Endothelial cell (in vitro differentiated cells): ENCODE measurements around the gene TMEM179. TPM values are rescaled to one million over a fixed set of nuclear protein-coding genes. Genes with fewer than 3 reads are reported as not detected.
A peak's percentile ranks its signal among the peaks of the same experiment; 100 is the strongest.
"Not testable (repeated sequence)": the region's sequence is repeated elsewhere in the genome, so short reads cannot be mapped to it uniquely, and the experiment has no call there.

Source experiments
- DNase-seq: peaks from one replicate; pipeline ENCODE4 v3.0.0; 2021; ENCODE audit warnings: low spot score
- H3K27ac Mint-ChIP-seq: one replicate; pipeline ENCODE4 v1.8.0; 2021; ENCODE audit warnings: mixed read lengths, inconsistent platforms; ENCODE audit not compliant: unreplicated experiment
- H3K27me3 Mint-ChIP-seq: one replicate; pipeline ENCODE4 v1.8.0; 2021; ENCODE audit warnings: mild to moderate bottlenecking, moderate library complexity, mixed read lengths, inconsistent platforms; ENCODE audit not compliant: unreplicated experiment
- H3K36me3 Mint-ChIP-seq: one replicate; pipeline ENCODE4 v1.8.0; 2021; ENCODE audit warnings: mild to moderate bottlenecking, low read depth, mixed read lengths, inconsistent platforms; ENCODE audit not compliant: unreplicated experiment
- H3K4me1 Mint-ChIP-seq: one replicate; pipeline ENCODE4 v1.8.0; 2021; ENCODE audit warnings: mild to moderate bottlenecking, mixed read lengths, inconsistent platforms; ENCODE audit not compliant: unreplicated experiment
- H3K4me3 Mint-ChIP-seq: one replicate; pipeline ENCODE4 v1.8.0; 2021; ENCODE audit warnings: mild to moderate bottlenecking, mixed read lengths, inconsistent platforms; ENCODE audit not compliant: unreplicated experiment
- H3K9me3 Mint-ChIP-seq: one replicate; pipeline ENCODE4 v1.8.0; 2021; ENCODE audit warnings: mixed read lengths, inconsistent platforms; ENCODE audit not compliant: unreplicated experiment
- long read RNA-seq: library from polyadenylated mRNA; unstranded; transcript quantifications from one replicate; pipeline ENCODE4 v2.0.0, GENCODE V29; 2020; ENCODE audit not compliant: unreplicated experiment
- total RNA-seq: library from RNA; stranded (reverse); fragmentation: NEBNext Ultra II Directional; extraction: Animal tissue kit (Norgen Biotek cat#: 25700); gene quantifications from one replicate; pipeline ENCODE4 v1.2.1, GENCODE V29; 2021; ENCODE audit not compliant: unreplicated experiment
- TF ChIP-seq, protein P1 (sequence below): fragments of 200-600 bp; sonication (generic); IDR thresholded peaks from one replicate; pipeline ENCODE4 v1.5.0; 2021; ENCODE audit warnings: antibody characterized with exemption; ENCODE audit not compliant: unreplicated experiment

Gene TMEM179
- 0.54 TPM for total RNA-seq
- long read RNA-seq, result 0 reads

DNA sequence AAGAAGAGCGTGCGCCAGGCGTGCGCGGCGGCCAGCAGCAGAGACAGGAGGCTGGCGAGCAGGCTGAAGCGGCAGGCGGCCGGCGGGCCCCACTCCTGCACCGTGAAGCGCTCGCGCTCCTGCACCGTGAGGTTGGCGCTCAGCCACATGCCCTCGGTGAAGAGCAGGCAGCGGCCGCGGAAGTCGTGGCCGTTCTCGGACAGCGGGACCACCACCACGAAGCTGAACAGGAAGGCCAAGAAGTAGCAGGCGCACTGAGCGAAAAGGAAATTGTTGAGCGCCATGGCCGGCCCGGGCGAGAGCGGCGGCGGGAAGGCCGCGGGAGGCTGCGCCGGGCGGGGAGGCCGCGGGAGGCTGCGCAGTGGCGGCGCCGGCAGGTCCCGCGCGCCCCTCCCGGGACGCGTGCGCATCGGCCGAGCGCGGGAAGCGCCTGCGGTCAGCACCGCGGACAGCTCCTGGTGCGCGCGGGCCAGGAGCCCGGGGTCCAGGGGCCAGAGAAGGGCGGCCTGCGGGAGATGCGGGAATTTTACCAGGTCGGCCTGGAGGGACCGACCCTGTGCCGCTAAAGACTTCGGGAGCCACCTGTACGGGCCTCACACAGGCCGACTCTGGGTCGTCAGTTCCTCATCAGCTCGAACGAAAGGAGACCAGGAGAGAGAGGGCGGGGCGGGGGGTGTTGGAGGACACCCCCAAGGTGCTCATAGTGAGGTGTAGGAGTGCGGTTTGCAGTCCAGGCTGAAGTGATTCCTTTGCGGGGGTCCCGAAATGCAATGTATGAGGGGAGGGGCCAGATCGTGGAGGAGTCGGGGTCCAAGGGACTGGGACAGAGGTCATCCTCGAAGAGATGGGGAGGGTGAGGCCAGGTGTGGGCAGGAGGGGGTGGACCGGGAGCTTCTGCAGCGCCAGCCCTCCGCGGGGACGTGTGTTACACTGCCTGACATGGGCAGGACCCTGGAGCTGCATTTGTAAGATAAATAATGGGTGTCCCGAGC is at the start of gene TMEM179:
TMEM179 (minus strand) TSS at position 315 of the 992 bp plus-strand sequence; CDS start at position 284, 31 bp downstream.
- Mint-ChIP-seq H3K36me3 (no peaks in the 10 kb centered on the region), H3K27me3 (peaks cover 7% of the 10 kb centered on the region), H3K4me1 (peaks cover 4% of the 10 kb centered on the region), H3K9me3 (no peaks in the 10 kb centered on the region), H3K4me3 (peak within 1 kb of the TSS; percentile 51), H3K27ac (no peak within 1 kb of the TSS)
- TF ChIP-seq, protein P1, sequence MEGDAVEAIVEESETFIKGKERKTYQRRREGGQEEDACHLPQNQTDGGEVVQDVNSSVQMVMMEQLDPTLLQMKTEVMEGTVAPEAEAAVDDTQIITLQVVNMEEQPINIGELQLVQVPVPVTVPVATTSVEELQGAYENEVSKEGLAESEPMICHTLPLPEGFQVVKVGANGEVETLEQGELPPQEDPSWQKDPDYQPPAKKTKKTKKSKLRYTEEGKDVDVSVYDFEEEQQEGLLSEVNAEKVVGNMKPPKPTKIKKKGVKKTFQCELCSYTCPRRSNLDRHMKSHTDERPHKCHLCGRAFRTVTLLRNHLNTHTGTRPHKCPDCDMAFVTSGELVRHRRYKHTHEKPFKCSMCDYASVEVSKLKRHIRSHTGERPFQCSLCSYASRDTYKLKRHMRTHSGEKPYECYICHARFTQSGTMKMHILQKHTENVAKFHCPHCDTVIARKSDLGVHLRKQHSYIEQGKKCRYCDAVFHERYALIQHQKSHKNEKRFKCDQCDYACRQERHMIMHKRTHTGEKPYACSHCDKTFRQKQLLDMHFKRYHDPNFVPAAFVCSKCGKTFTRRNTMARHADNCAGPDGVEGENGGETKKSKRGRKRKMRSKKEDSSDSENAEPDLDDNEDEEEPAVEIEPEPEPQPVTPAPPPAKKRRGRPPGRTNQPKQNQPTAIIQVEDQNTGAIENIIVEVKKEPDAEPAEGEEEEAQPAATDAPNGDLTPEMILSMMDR, result no peak
- peak; percentile 75 for DNase-seq

DNA sequence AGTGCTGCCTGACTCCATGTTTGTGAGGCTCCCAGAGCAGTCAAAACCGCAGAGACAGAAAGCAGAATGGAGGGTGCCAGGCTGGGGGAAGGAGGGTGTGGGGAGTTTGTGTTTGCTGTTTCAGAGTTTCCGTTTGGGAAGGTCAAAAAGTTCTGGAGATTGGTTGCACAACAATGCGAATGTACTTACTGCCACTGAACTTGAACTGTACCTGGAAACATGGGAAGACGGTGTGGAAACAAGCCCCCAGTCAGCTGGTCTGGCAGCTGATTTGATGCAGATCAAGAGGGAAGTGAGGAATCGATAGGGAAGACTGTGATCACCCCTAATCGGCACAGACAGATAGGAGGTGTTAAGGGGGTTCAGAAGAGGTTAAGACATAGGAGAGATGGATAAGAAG is 49.5 kb upstream of the TMEM179 start:
- Mint-ChIP-seq H3K36me3 (peaks cover 26% of the 10 kb centered on the region), H3K4me3 (peak overlapping the region; percentile 15), H3K27me3 (peaks cover 23% of the 10 kb centered on the region), H3K4me1 (peaks cover 7% of the 10 kb centered on the region), H3K9me3 (peaks cover 16% of the 10 kb centered on the region), H3K27ac (no peak overlapping the region)
- no peak for DNase-seq
- TF ChIP-seq, protein P1, result no peak

DNA sequence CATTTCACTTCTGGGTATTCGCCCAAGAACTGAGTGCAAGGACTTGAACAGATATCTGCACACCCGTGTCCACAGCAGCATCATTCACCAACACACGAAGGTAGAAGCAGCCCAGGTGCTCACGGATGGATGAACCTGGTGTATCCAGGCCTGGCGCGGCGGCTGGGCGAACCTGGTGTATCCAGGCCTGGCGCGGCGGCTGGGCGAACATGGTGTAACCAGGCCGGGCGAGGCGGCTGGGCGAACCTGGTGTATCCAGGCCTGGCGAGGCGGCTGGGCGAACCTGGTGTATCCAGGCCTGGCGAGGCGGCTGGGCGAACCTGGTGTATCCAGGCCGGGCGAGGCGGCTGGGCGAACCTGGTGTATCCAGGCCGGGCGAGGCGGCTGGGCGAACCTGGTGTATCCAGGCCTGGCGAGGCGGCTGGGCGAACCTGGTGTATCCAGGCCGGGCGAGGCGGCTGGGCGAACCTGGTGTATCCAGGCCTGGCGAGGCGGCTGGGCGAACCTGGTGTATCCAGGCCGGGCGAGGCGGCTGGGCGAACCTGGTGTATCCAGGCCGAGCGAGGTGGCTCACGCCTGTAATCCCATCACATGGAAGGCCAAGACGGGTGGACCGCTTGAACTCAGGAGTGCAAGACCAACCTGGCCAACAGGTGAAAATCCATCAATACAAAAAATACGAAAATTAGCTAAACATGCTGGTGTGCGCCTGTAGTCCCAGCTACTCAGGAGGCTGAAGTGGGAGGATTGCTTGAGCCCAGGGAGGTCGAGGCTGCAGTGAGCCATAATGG is 48.8 kb upstream of the TMEM179 start:
- H3K36me3 Mint-ChIP-seq, result peaks cover 26% of the 10 kb centered on the region
- H3K4me1 Mint-ChIP-seq, H3K27ac Mint-ChIP-seq, DNase-seq: not testable (repeated sequence)
- peak overlapping the region; percentile 15 for H3K4me3 Mint-ChIP-seq
- H3K27me3 Mint-ChIP-seq, result peaks cover 21% of the 10 kb centered on the region
- peaks cover 16% of the 10 kb centered on the region for H3K9me3 Mint-ChIP-seq

DNA sequence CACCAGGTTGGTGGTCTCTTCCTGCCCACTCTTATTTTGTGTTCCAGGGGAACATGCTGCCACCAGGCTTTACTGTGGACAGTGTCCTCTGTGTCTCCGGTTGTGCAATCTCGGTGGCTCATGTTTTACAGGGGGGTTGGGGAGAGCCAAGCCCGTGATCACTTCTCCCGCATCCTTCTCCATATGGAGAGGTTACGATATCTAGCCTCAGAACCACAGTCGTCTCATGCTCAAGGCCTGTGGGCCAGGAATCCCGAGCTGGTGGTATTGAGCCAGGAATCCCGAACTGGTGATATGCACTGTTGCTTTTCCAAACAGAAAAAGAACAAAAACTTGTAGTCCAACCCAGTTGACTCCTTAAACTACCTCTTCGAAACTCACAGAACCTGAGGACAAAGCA is 47.8 kb upstream of the TMEM179 start:
- DNase-seq, result no peak
- Mint-ChIP-seq H3K27me3 (peaks cover 16% of the 10 kb centered on the region), H3K4me3 (peak overlapping the region; percentile 37), H3K9me3 (peaks cover 16% of the 10 kb centered on the region), H3K27ac (no peak overlapping the region), H3K4me1 (peaks cover 4% of the 10 kb centered on the region), H3K36me3 (peaks cover 26% of the 10 kb centered on the region)
- TF ChIP-seq, protein P1, result no peak

DNA sequence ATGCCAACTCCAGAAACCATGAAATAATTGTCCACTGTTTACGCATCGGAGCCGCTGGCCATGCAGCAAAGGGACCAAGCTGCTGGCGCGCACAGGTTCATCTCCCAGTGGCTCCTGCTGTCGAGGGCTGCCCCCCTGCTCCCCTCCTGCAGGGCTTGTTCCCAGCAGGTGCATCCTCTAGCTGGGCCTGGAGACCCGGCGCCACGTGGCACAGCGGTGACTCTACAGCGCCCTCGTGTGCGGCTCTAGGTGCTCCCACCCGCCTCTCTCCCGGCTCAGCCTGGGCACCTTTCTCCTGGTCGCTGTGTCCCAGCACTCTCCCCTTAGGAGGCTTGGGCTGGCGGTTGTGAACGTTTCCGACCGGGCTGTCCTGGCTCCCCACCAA is 47.3 kb upstream of the TMEM179 start:
- peaks cover 16% of the 10 kb centered on the region for H3K9me3 Mint-ChIP-seq
- H3K4me1 Mint-ChIP-seq, result peaks cover 4% of the 10 kb centered on the region
- no peak overlapping the region for H3K27ac Mint-ChIP-seq
- H3K27me3 Mint-ChIP-seq, result peaks cover 16% of the 10 kb centered on the region
- no peak overlapping the region for H3K4me3 Mint-ChIP-seq
- DNase-seq, result no peak
- TF ChIP-seq, protein P1, result no peak
- H3K36me3 Mint-ChIP-seq, result peaks cover 26% of the 10 kb centered on the region
